Astrocyte (in vitro differentiated cells and primary cell): ENCODE measurements around the gene MOBP.

Source experiments
- EZH2 ChIP-seq: IDR thresholded peaks from 2 replicates; pipeline ENCODE4 v1.6.1; 2012; ENCODE audit warnings: mild to moderate bottlenecking, low read length, inconsistent platforms; ENCODE audit not compliant: insufficient read depth
- TF ChIP-seq, protein P1 (sequence below): IDR thresholded peaks from 2 replicates; pipeline ENCODE4 v1.5.1; 2011; ENCODE audit warnings: low read depth, mild to moderate bottlenecking, inconsistent platforms, low read length, moderate library complexity; ENCODE audit not compliant: insufficient read depth

DNA sequence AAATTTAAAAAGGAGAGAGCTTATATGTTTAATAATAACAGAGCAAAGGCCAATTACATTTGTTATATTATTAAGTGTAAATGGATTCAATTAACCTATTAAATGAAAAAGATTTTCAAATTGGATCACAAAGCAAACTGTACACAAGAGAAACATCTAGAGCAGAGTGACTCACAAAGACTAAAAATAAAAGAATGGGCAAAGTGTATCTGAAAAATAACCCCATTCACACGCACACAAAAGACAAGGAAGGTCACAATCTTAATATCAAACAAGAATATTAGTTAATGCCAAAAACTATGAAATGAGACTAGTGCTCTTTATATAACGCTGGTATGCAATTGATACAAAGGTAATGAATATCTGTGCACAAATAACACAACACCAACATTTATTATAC is 65.7 kb downstream of the MOBP start:
- TF ChIP-seq, protein P1, sequence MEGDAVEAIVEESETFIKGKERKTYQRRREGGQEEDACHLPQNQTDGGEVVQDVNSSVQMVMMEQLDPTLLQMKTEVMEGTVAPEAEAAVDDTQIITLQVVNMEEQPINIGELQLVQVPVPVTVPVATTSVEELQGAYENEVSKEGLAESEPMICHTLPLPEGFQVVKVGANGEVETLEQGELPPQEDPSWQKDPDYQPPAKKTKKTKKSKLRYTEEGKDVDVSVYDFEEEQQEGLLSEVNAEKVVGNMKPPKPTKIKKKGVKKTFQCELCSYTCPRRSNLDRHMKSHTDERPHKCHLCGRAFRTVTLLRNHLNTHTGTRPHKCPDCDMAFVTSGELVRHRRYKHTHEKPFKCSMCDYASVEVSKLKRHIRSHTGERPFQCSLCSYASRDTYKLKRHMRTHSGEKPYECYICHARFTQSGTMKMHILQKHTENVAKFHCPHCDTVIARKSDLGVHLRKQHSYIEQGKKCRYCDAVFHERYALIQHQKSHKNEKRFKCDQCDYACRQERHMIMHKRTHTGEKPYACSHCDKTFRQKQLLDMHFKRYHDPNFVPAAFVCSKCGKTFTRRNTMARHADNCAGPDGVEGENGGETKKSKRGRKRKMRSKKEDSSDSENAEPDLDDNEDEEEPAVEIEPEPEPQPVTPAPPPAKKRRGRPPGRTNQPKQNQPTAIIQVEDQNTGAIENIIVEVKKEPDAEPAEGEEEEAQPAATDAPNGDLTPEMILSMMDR, result no peak
- TF ChIP-seq EZH2, result no peak
